ENCODE data around the gene HYCC1.

- no peak for TF ChIP-seq EZH2 (IDR thresholded peaks at IDR 0.05; ENCODE audit: insufficient read depth, poor library complexity, severe bottlenecking)
- TF ChIP-seq EZH2phosphoT487 (IDR thresholded peaks at IDR 0.05; ENCODE audit: insufficient read depth, low read depth), result no peak
Observed at GRCh38 chr7:23012186-23012585, 1.7 kb downstream of the HYCC1 start.

All from GM23248 (cell line).